Activated CD4-positive, CD25-positive, alpha-beta regulatory T cell (primary cell): ENCODE data around the gene MYO19.
"Not testable (repeated sequence)": the region's sequence is repeated elsewhere in the genome, so short reads cannot be mapped to it uniquely, and the experiment has no call there.

Experiments used
- DNase-seq, 4 experiments: peaks; one replicate each; lab custom pipeline; 2025; lab: John Stamatoyannopoulos, UW

Gene MYO19

DNA sequence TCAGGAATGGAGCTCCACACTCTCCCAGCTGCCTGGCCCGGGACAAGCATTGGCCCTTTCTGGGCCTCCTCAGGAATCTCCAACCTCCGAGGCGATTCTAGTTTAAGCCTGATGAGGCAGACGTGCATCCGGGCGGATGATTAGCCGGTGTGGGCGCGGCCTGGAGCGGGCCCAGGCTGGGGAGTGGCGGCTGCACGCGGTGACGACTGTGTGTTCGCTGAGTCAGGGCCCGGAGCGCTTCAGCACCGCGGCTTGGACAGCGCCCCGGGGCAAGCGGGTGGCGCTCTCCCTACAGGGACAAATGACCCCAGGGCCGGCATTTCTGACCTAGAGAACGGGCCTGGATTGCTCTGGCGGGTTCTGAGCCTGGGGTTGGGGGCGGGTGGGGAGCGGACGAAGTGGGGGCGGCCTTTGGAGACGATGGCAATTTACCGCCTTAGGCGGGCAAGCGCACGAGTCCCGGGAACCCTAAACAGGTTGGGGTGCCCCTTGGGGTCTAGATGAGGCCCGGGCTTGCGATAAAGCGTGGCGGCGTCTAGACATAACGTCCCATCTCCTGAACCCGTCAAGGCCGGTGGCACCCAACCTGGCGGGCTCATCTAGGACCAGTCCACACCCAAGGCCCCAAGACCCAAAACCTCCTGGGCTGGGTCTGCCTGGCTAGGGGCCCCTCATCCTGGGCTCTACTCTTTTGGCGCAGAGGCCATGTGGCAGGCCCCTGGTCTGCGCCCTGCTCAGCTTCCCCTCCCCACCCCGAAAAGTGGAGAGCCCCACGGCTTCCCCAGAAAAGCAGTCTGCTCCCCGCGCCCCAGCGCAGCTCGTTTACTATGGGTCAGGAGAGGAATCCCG lies 70.5 kb downstream of the MYO19 start:
- peak in 2 of 4 experiments; percentile 7 to 16 for DNase-seq

DNA sequence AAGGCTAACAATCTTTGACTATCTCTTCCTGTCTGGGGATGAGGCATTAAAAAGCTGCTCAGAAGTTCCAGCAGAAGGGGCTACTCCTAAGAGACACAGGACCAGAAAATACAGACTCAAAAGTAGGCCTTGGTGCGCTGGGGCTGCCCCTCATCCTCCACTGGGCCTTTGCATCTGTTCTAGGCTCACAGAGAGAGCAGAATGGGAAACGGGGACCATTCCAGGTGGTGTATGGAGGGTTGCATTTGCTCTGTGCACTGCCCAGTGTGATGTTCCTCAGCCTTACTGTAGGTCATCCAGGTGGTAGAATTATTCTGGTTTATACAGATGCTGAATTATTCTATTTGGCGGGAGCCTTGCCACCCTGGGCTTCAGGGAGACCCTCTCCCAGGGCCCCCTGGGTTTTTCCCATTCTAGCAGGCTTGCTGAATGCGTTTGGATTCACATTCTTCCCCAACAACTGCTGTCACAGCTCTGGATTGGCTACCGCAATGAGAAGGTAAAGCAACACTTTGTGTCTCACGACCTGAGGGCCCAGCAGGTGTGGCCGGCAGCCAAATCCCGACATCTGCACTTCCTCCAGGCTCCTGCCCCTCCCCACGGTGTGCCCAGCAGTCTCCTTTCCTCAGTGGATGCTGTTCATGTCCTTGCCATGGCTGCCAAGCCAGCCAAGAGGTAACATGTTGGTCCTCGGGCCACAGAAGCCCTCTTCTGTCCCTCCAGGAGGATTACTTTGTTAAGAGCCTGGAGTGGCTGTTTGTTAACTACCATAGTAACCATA lies 73.1 kb downstream of the MYO19 start:
- no peak for DNase-seq

DNA sequence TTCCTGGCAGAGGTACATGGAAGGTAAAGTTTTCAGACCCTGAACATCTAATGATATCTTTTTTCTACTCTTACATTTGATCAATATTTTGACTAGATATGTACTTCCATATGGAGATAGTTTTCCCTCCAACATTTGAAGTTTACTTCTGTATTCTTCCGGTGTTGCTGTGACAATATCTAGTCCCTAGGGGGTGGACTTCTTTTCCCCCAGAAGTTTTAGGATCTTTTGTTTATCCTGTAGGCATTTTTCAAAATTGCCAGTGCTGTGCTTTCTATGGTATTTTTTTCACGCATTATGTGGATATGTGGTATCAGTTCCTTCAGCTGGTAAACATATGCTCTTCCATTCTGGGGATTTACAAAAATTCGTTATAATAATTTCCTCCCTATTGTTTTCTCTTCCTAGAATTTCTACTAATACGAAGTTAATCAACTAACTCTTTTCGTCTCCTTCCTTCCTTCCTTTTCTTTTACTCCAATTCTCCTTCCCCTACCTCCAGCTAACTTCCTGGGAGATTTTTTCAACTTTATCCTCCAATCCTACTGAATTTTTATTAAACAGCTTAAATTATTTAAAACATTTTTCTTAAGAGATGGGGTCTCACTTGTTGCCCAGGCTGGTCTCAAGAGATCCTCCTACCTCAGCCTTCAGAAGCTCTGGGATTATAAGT lies 74.3 kb downstream of the MYO19 start:
- no peak for DNase-seq

DNA sequence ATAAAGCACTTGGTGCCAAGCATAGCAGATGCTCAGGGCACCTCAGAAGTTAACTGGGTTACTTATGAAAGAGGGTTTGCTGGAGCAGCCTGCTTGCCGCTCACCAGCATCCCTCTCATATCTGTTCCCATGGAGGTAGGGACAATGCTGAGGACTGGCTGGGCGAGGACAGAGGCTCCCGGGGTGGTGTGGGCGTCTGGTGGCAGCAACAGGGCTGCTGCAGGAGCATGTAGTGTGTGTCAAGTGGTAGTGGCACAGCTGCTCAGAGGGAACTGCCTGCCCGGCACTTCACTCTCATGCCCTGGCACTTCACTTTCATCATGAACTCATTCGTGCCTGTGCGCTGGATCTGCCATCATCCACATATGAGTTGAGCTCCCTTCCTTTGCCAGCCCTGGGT lies 75.1 kb downstream of the MYO19 start:
- no peak for DNase-seq

DNA sequence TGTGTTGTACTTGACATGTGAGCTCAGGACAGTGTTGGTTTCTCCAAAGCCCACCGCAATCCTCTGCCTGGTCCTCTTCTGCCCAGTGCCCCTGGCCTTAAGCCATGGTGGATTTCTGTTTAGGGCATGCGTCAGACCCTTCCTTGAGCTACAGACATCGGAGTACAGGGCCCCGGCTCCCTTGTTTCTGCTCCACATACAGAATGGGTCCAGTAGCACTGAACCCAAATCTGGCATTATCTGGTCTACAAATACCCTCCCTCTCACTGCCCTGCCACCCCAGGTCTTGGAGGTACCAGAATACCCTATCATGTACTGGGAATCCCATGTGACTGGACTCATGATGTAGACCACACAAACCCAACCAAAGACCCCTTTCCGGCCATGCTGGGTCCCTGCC lies 75.6 kb downstream of the MYO19 start:
- DNase-seq = no peak

DNA sequence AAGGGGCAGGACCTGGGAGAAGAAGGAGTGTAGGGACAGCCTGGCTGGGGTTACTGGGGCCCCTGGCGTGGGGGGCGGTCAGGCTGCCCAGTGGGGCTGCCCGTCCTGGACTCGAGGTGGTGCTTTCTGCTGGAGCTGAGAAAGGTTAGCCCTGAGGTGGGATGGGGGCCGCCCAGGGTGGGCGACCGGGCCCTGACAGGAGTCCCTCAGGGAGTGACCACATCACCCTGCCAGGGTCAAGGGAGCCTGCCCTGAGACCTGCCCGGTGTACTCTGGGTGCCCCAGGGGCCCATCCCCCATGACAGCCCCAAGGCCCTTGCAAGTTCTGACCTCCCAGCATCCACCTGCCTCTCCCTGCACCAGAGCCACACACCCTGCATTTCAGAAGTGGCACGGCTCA lies 77.0 kb downstream of the MYO19 start:
- DNase-seq = not testable (repeated sequence)

DNA sequence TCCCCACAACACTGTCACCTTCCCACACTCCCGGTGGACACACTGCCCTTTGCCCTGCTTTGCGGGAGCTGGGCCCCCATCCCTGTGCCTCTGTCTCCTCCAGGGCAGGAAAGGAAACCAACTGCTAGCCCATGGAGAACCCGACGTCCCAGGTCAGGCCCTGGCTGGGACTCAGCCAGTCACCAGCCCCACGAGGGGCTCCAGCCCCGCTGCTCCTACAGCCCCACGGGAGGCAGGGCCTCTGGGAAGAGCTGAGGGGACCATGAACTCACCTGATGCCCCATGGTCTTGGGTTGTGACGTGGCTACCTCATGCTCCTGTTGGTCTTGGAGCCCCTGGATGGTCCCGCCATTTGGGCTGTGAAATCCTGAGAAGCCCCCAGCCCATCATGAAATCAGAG lies 81.8 kb downstream of the MYO19 start:
- DNase-seq = not testable (repeated sequence)

DNA sequence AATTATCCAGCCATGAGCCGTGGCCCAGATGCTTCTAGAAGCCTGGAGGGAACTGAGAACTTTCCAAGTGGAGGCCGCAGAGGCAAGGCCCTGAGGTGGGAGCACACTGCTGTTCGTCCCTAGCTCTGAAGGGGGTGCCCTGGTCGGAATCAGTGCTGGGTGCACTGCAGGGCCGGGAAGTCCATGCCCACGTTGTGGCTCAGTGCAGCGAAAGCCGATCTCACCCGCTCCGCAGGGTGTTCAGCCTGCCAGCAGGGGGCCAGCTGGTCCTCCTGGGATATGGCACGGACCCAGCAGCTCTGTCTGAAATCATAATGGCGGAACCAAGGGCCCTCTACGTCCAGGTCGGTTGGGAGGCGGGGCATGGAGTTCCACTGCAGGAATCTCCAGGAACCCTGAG lies 84.7 kb downstream of the MYO19 start:
- not testable (repeated sequence) for DNase-seq
